HG03064 (cell line): ENCODE results near the gene LATS2.
"Not testable (repeated sequence)": the region's sequence is repeated elsewhere in the genome, so short reads cannot be mapped to it uniquely, and the experiment has no call there.

Experiments
- ATAC-seq: cut with Tn5 transposase; IDR thresholded peaks from one replicate; pipeline ENCODE4 v1.9.1; 2021; ENCODE audit warnings: low read depth; ENCODE audit not compliant: unreplicated experiment

Gene LATS2

GRCh38 chr13:20972731-20973130 lies 88.7 kb downstream of the LATS2 start:
- no peak for ATAC-seq

DNA sequence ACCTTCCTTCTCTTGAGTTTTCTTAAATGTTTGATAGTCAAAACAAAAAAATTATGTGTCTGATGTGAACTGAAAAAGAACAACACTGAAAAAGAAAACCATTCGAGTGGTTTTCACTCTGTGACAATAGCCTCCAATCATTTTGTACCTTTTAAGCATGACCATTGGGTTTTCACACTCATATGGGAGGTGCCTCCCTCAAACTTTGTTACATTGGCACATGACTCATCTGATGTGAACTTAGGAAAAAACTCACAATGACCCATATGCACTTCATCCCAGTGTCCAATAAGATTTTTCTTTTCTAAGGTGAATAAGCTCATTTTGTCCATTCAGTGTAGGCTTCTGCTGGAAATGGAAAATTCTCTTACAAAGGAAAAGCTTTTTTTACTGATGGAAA lies 92.2 kb downstream of the LATS2 start:
- ATAC-seq = no peak

- ATAC-seq = no peak
Observed at GRCh38 chr13:20968745-20969144, 92.6 kb downstream of the LATS2 start.

GRCh38 chr13:20967340-20967739 lies 94.0 kb downstream of the LATS2 start:
- no peak for ATAC-seq

DNA sequence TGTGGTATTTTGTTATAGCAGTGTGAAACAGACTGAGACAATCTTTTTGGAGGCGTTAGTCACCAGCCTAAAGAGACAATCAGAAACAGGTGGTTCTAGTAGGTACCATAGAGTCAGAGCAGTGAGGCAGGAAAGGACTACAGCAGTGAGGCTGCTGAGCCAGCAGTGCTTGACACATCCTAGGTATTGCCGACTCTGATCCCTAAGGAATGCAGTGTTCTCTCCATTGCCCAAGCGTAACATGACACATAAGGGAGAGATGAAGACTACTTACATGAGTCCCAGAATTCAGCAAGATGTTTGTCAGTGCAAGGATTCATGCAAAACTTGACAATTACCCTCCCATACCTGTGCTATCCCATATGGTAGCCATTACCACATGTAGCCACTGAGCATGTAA lies 96.5 kb downstream of the LATS2 start:
- no peak for ATAC-seq

DNA sequence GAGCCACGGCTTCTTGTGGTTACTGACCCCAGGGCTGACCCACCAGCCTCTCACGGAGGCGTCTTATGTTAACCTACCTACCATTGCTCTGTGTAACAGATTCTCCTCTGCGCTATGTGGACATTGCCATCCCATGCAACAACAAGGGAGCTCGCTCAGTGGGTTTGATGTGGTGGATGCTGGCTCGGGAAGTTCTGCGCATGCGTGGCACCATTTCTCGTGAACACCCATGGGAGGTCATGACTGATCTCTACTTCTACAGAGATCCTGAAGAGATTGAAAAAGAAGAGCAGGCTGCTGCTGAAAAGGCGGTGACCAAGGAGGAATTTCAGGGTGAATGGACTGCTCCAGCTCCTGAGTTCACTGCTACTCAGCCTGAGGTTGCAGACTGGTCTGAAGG lies 99.7 kb downstream of the LATS2 start:
- not testable (repeated sequence) for ATAC-seq

DNA sequence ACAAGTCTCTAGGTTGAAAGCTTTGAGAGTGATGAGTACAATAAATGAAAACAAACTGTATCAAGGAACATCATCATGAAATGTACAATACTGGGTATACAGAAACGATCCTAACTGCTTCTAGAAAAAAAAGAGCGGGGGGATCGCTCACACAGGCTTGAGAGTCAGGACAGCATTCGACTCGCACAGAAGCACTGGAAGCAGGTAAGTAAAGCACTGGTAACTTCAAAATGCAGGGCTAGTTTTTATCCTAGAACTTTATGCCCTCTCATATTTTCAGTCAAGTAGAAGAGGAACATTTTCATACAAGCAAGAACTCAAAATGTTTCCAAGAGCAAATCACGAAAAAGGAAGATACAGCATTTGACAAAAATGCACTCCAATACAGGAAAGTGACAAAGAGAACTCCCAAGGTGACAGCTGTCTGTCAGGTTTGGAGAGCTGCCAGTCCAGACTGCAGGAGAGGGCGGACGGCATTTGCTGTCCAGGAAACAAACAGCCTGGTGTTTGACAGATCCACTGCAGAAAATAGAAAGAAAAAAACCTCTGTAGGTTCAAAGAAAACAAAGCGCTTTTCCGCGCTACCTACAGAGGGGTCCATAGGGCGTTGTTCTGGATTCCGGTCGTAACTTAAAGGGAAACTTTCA lies 100.6 kb downstream of the LATS2 start:
- no peak for ATAC-seq

DNA sequence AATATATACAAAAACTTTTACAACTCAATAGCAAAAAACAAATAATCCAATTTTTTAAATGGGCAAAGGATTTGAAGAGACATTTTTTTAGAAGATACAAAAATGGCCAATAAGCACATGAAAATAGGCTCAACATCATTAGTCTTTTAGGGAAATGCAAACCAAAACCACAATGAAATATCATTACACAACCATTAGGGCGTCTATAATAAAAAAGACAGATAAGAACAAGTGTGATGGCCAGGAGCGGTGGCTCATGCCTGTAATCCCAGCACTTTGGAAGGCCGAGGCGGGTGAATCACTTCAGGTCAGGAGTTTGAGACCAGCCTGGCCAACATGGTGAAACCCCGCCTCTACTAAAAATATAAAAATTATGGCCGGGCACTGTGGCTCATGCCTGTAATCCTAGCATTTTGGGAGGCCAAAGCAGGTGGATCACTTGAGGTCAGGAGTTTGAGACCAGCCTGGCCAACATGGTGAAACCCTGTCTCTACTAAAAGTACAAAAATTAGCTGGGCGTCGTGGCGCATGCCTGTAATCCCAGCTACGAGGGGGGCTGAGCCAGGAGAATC lies 104.3 kb downstream of the LATS2 start:
- not testable (repeated sequence) for ATAC-seq

GRCh38 chr13:20955496-20955895 lies 105.9 kb downstream of the LATS2 start:
- no peak for ATAC-seq

- ATAC-seq = no peak
Observed at GRCh38 chr13:20953245-20953931, 108.0 kb downstream of the LATS2 start.

GRCh38 chr13:20952838-20953237 lies 108.5 kb downstream of the LATS2 start:
- ATAC-seq = no peak

- not testable (repeated sequence) for ATAC-seq
Observed at GRCh38 chr13:20948001-20948400, 113.4 kb downstream of the LATS2 start.

GRCh38 chr13:20945952-20946383 lies 115.4 kb downstream of the LATS2 start:
- ATAC-seq = no peak

GRCh38 chr13:20942938-20943559 lies 118.3 kb downstream of the LATS2 start:
- ATAC-seq = no peak

- ATAC-seq = not testable (repeated sequence)
Observed at GRCh38 chr13:20940511-20940910, 120.9 kb downstream of the LATS2 start.

GRCh38 chr13:20940083-20940482 lies 121.3 kb downstream of the LATS2 start:
- ATAC-seq = no peak

DNA sequence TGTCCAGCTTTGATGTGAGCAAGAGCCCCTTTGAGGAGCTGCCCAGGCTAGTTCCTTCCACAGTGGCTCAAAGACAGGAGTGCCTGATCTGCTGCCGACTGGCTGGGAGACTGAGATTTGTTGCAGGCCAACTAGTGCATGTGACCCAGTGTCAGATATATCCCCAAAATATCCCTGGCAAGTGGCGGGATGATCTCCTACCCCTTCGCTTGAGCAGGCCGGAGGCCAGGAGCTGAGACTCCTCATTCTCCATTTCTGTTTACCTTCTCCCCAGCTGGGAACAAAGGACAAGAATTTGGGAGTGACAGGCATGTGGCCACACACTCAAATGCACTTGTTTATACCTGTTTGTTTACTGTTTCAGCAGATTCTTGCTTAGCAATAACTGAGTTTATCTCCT lies 121.7 kb downstream of the LATS2 start:
- ATAC-seq = no peak

GRCh38 chr13:20938302-20938701 lies 123.1 kb downstream of the LATS2 start:
- no peak for ATAC-seq

GRCh38 chr13:20927596-20928257 lies 133.7 kb downstream of the LATS2 start:
- ATAC-seq = no peak

GRCh38 chr13:20925395-20925790 lies 136.0 kb downstream of the LATS2 start:
- ATAC-seq = not testable (repeated sequence)
